Colonic mucosa (tissue), 4 donors: Measurements from ENCODE around the gene SPOP. TPM values are rescaled to one million over a fixed set of nuclear protein-coding genes. Genes with fewer than 3 reads are reported as not detected.

Experiments
- DNase-seq: peaks from one replicate; pipeline ENCODE4 v3.0.0-alpha.2; 2020
- H3K27ac ChIP-seq: fragments of 200-600 bp; one replicate; pipeline ENCODE4 v1.8.0; 2021
- H3K27me3 ChIP-seq: fragments of 200-600 bp; one replicate; pipeline ENCODE4 v1.8.0; 2021
- H3K36me3 ChIP-seq: fragments of 200-600 bp; one replicate; pipeline ENCODE4 v1.8.0; 2021
- H3K4me1 ChIP-seq: fragments of 200-600 bp; one replicate; pipeline ENCODE4 v1.8.0; 2021; ENCODE audit warnings: mild to moderate bottlenecking
- H3K4me3 ChIP-seq: fragments of 200-600 bp; one replicate; pipeline ENCODE4 v1.8.0; 2021
- H3K9ac ChIP-seq, 2 donors: one replicate each; pipeline ENCODE4 v1.7.0; 2013; ENCODE audit warnings: control low read depth in 2 of 2, low read depth in 2 of 2, low read length in 2 of 2
- H3K9me3 ChIP-seq: fragments of 200-600 bp; one replicate; pipeline ENCODE4 v1.8.0; 2021
- CTCF ChIP-seq: fragments of 200-600 bp; IDR thresholded peaks from one replicate; pipeline ENCODE4 v1.8.0; 2022; ENCODE audit warnings: antibody characterized with exemption, mild to moderate bottlenecking
- intact Hi-C: fragments of 100-400 bp; cut with DNase I; formaldehyde crosslinking; loops from one replicate; pipeline ENCODE4 v1.14.1; 2022
- total RNA-seq, 2 donors: library from RNA; stranded (reverse); fragmentation: NEBNext Ultra II Directional in 1 of 2; extraction: Animal tissue kit (Norgen Biotek cat#: 25700) in 1 of 2; gene quantifications; one replicate each; pipeline ENCODE4 v1.2.1, GENCODE V29; 2021
- donor health status: healthy.
- donor health status: DM: no; HTN: no; CAD: no.
- donor health status: DM: no; HTN: no; CAD: no.

Gene SPOP
- total RNA-seq, 2 donors from 2014 or later: 60.5 to 83.2 TPM

GRCh38 chr17:49566668-49567071 is 111.2 kb downstream of the SPOP start:
- H3K36me3 ChIP-seq: no peaks in the 10 kb centered on the region
- no peak overlapping the region for H3K9ac ChIP-seq
- no peaks in the 10 kb centered on the region for H3K9me3 ChIP-seq
- H3K27ac ChIP-seq: no peak overlapping the region
- no peak for DNase-seq
- no peak overlapping the region for H3K4me3 ChIP-seq
- intact Hi-C loops: loop anchor here (5.0 kb wide), 1 partner anchor 431 kb away; the partner anchor contains the start of gene DLX3
- H3K27me3 ChIP-seq: no peaks in the 10 kb centered on the region
- H3K4me1 ChIP-seq: peaks cover 3% of the 10 kb centered on the region
- no peak for TF ChIP-seq CTCF

- DNase-seq: no peak
- H3K9me3 ChIP-seq: no peaks in the 10 kb centered on the region
- no peak for TF ChIP-seq CTCF
- no peaks in the 10 kb centered on the region for H3K27me3 ChIP-seq
- no peak overlapping the region for H3K9ac ChIP-seq
- no peak overlapping the region for H3K4me3 ChIP-seq
- peaks cover 3% of the 10 kb centered on the region for H3K4me1 ChIP-seq
- H3K36me3 ChIP-seq: no peaks in the 10 kb centered on the region
- H3K27ac ChIP-seq: no peak overlapping the region
- intact Hi-C loops: loop anchor here (5.0 kb wide), 1 partner anchor 431 kb away; the partner anchor contains the start of gene DLX3
Observed at GRCh38 chr17:49565948-49566491, 111.9 kb downstream of the SPOP start.

GRCh38 chr17:49564638-49565037 is 113.3 kb downstream of the SPOP start:
- Histone ChIP-seq H3K27me3 (no peaks in the 10 kb centered on the region), H3K36me3 (no peaks in the 10 kb centered on the region), H3K4me3 (no peak overlapping the region), H3K9me3 (no peaks in the 10 kb centered on the region), H3K27ac (no peak overlapping the region), H3K9ac (no peak overlapping the region), H3K4me1 (peaks cover 2% of the 10 kb centered on the region)
- DNase-seq: no peak
- no peak for TF ChIP-seq CTCF
- intact Hi-C loops: loop anchor here (5.0 kb wide), 1 partner anchor 433 kb away; the partner anchor contains the start of gene DLX3

- Histone ChIP-seq H3K27ac (no peak overlapping the region), H3K36me3 (no peaks in the 10 kb centered on the region), H3K9me3 (no peaks in the 10 kb centered on the region), H3K4me1 (no peaks in the 10 kb centered on the region), H3K9ac (no peak overlapping the region), H3K27me3 (no peaks in the 10 kb centered on the region), H3K4me3 (no peak overlapping the region)
- intact Hi-C loops: loop anchor here (2.0 to 10.0 kb wide), 4 partner anchors 61 to 243 kb away; no protein-coding TSS in a partner anchor
- no peak for DNase-seq
- TF ChIP-seq CTCF: peak; percentile 43
Observed at GRCh38 chr17:49557312-49558024, 120.4 kb downstream of the SPOP start.

- Histone ChIP-seq H3K36me3 (no peaks in the 10 kb centered on the region), H3K9me3 (no peaks in the 10 kb centered on the region), H3K27ac (no peak overlapping the region), H3K9ac (no peak overlapping the region), H3K4me3 (no peak overlapping the region), H3K4me1 (no peaks in the 10 kb centered on the region), H3K27me3 (no peaks in the 10 kb centered on the region)
- peak; percentile 72 for DNase-seq
- intact Hi-C loops: loop anchor here (2.0 to 10.0 kb wide), 4 partner anchors 60 to 242 kb away; no protein-coding TSS in a partner anchor
- peak; percentile 99 for TF ChIP-seq CTCF
Observed at GRCh38 chr17:49556223-49556943, 121.5 kb downstream of the SPOP start.
